ENCODE measurements around the gene GHDC. TPM values are rescaled to one million over a fixed set of nuclear protein-coding genes. Genes with fewer than 3 reads are reported as not detected.
"Not testable (repeated sequence)": the region's sequence is repeated elsewhere in the genome, so short reads cannot be mapped to it uniquely, and the experiment has no call there.

Gene GHDC
- total and polyA plus RNA-seq, 2 donors (not counting 3 experiments of a cell fraction or from before 2014, with no cell fraction given) = 9.8 to 11.2 TPM

GRCh38 chr17:42243493-42243982 lies 49.2 kb upstream of the GHDC start:
- DNase-seq (ENCODE audit: low read depth, low spot score) (no peak), FAIRE-seq (no peak)
- H3K9ac ChIP-seq (replicated peaks; ENCODE audit: extremely low read depth, insufficient read depth, low read length) = no peak overlapping the region
- H3K36me3 ChIP-seq (ENCODE audit: control insufficient read depth in 2 of 2, extremely low read depth in 1 of 2, insufficient read depth in 2 of 2, low read length in 2 of 2) = no peaks in the 10 kb centered on the region
- TF ChIP-seq POLR2AphosphoS5 (IDR thresholded peaks at IDR 0.05; ENCODE audit: insufficient read depth, low read depth, low read length) (no peak), MAX (IDR thresholded peaks at IDR 0.05; ENCODE audit: insufficient read depth, insufficient read length) (no peak), JUN (IDR thresholded peaks at IDR 0.05; ENCODE audit: borderline replicate concordance, insufficient read depth, insufficient read length, low read depth) (no peak), GATA2 (IDR thresholded peaks at IDR 0.05; ENCODE audit: insufficient read depth, insufficient read length, low read depth, low read length) (no peak), FOS (IDR thresholded peaks at IDR 0.05; ENCODE audit: borderline replicate concordance, insufficient read depth, low read length) (no peak), MYC (IDR thresholded peaks at IDR 0.05; ENCODE audit: low read depth, low read length) (no peak)
- H3K27me3 ChIP-seq (ENCODE audit: control insufficient read depth in 2 of 2, insufficient read depth in 2 of 2, low read length in 2 of 2) = no peaks in the 10 kb centered on the region
- no peaks in the 10 kb centered on the region for H3K9me3 ChIP-seq (replicated peaks; ENCODE audit: control insufficient read depth, insufficient read depth, low read length)
- no peak overlapping the region for H3K4me2 ChIP-seq (ENCODE audit: insufficient read depth, low read length)
- no peak overlapping the region for H3K27ac ChIP-seq (ENCODE audit: insufficient read depth, low read depth, low read length)
- H3K9me1 ChIP-seq (replicated peaks; ENCODE audit: control insufficient read depth, extremely low read depth, insufficient read depth, low read length) = no peaks in the 10 kb centered on the region
- peaks cover 36% of the 10 kb centered on the region for H3K79me2 ChIP-seq (ENCODE audit: control insufficient read depth, insufficient read depth, low read length)
- no peaks in the 10 kb centered on the region for H4K20me1 ChIP-seq (replicated peaks; ENCODE audit: control insufficient read depth, extremely low read depth, insufficient read depth, low read length)
- peaks cover 5% of the 10 kb centered on the region for H3K4me1 ChIP-seq (ENCODE audit: control insufficient read depth, extremely low read depth, insufficient read depth, low read length)
- POLR2A ChIA-PET = no interaction called here
- no peak overlapping the region for H2AFZ ChIP-seq (ENCODE audit: low read depth, low read length)
- BruUV-seq (replicated peaks) = no TSS peak
- no peak overlapping the region for H3K4me3 ChIP-seq (replicated peaks in 1 of 3; ENCODE audit: insufficient read depth in 1 of 3, low read depth in 1 of 3, low read length in 3 of 3)
- intact Hi-C loops (cut with micrococcal nuclease) = no loop called here
- CTCF ChIA-PET = interaction anchor here (0.8 to 1.1 kb wide), 2 partner anchors 20 to 21 kb away, joined by 3 read pairs; no protein-coding TSS in a partner anchor
- dilution Hi-C loops (cut with MboI; ENCODE audit: extremely low pct_ligation_motif_present, low sequenced_read_pairs) = no loop called here

GRCh38 chr17:42241871-42242270 lies 47.6 kb upstream of the GHDC start:
- H3K36me3 ChIP-seq (ENCODE audit: control insufficient read depth in 2 of 2, extremely low read depth in 1 of 2, insufficient read depth in 2 of 2, low read length in 2 of 2) = no peaks in the 10 kb centered on the region
- no peak overlapping the region for H3K27ac ChIP-seq (ENCODE audit: insufficient read depth, low read depth, low read length)
- H3K4me2 ChIP-seq (ENCODE audit: insufficient read depth, low read length) = no peak overlapping the region
- ChIA-PET CTCF (interaction anchor here (1.9 kb wide), 1 partner anchor 20 kb away, joined by 6 read pairs; no protein-coding TSS in a partner anchor), POLR2A (no interaction called here)
- H3K9me1 ChIP-seq (replicated peaks; ENCODE audit: control insufficient read depth, extremely low read depth, insufficient read depth, low read length) = no peaks in the 10 kb centered on the region
- H4K20me1 ChIP-seq (replicated peaks; ENCODE audit: control insufficient read depth, extremely low read depth, insufficient read depth, low read length) = no peaks in the 10 kb centered on the region
- BruUV-seq (replicated peaks) = no TSS peak
- no peaks in the 10 kb centered on the region for H3K4me1 ChIP-seq (ENCODE audit: control insufficient read depth, extremely low read depth, insufficient read depth, low read length)
- TF ChIP-seq GATA2 (IDR thresholded peaks at IDR 0.05; ENCODE audit: insufficient read depth, insufficient read length, low read depth, low read length) = no peak
- no peak for TF ChIP-seq MYC (IDR thresholded peaks at IDR 0.05; ENCODE audit: low read depth, low read length)
- no peak for TF ChIP-seq POLR2A (IDR thresholded peaks at IDR 0.05; ENCODE audit: low read depth, low read length)
- TF ChIP-seq EZH2 (IDR thresholded peaks at IDR 0.05; ENCODE audit: borderline replicate concordance, low read depth, low read length, severe bottlenecking) = no peak
- H3K4me3 ChIP-seq (replicated peaks in 1 of 3; ENCODE audit: insufficient read depth in 1 of 3, low read depth in 1 of 3, low read length in 3 of 3) = no peak overlapping the region
- DNase-seq (ENCODE audit: low read depth, low spot score) = no peak
- peaks cover 26% of the 10 kb centered on the region for H3K79me2 ChIP-seq (ENCODE audit: control insufficient read depth, insufficient read depth, low read length)
- intact Hi-C loops (cut with micrococcal nuclease) (no loop called here), dilution Hi-C loops (cut with MboI; ENCODE audit: extremely low pct_ligation_motif_present, low sequenced_read_pairs) (no loop called here)
- H3K9ac ChIP-seq (replicated peaks; ENCODE audit: extremely low read depth, insufficient read depth, low read length) = no peak overlapping the region
- H3K27me3 ChIP-seq (ENCODE audit: control insufficient read depth in 2 of 2, insufficient read depth in 2 of 2, low read length in 2 of 2) = no peaks in the 10 kb centered on the region
- no peak for FAIRE-seq
- H2AFZ ChIP-seq (ENCODE audit: low read depth, low read length) = no peak overlapping the region
- no peaks in the 10 kb centered on the region for H3K9me3 ChIP-seq (replicated peaks; ENCODE audit: control insufficient read depth, insufficient read depth, low read length)

- H3K4me3 ChIP-seq (replicated peaks in 1 of 3; ENCODE audit: insufficient read depth in 1 of 3, low read depth in 1 of 3, low read length in 3 of 3); H3K36me3 ChIP-seq (ENCODE audit: control insufficient read depth in 2 of 2, extremely low read depth in 1 of 2, insufficient read depth in 2 of 2, low read length in 2 of 2); POLR2A ChIA-PET; intact Hi-C loops (cut with micrococcal nuclease); H3K4me2 ChIP-seq (ENCODE audit: insufficient read depth, low read length); H3K9ac ChIP-seq (replicated peaks; ENCODE audit: extremely low read depth, insufficient read depth, low read length); dilution Hi-C loops (cut with MboI; ENCODE audit: extremely low pct_ligation_motif_present, low sequenced_read_pairs); H3K9me1 ChIP-seq (replicated peaks; ENCODE audit: control insufficient read depth, extremely low read depth, insufficient read depth, low read length); H2AFZ ChIP-seq (ENCODE audit: low read depth, low read length); FAIRE-seq; H3K4me1 ChIP-seq (ENCODE audit: control insufficient read depth, extremely low read depth, insufficient read depth, low read length); H3K27ac ChIP-seq (ENCODE audit: insufficient read depth, low read depth, low read length); H4K20me1 ChIP-seq (replicated peaks; ENCODE audit: control insufficient read depth, extremely low read depth, insufficient read depth, low read length); H3K9me3 ChIP-seq (replicated peaks; ENCODE audit: control insufficient read depth, insufficient read depth, low read length); BruUV-seq (replicated peaks); DNase-seq (ENCODE audit: low read depth, low spot score); H3K27me3 ChIP-seq (ENCODE audit: control insufficient read depth in 2 of 2, insufficient read depth in 2 of 2, low read length in 2 of 2): not testable (repeated sequence)
- CTCF ChIA-PET = interaction anchor here (0.7 to 1.9 kb wide), 2 partner anchors 10 to 19 kb away, joined by 3 to 6 read pairs; no protein-coding TSS in a partner anchor
- H3K79me2 ChIP-seq (ENCODE audit: control insufficient read depth, insufficient read depth, low read length) = peaks cover 26% of the 10 kb centered on the region
These were observed 46.6 kb upstream of the GHDC start for GRCh38 chr17:42240863-42241262.

Measured in endothelial cell of umbilical vein (primary cell).